Measurements from ENCODE around the gene TRIM15. TPM values are rescaled to one million over a fixed set of nuclear protein-coding genes. Genes with fewer than 3 reads are reported as not detected.

Gene TRIM15
- total and polyA plus RNA-seq, 9 of the 15 experiments (the other 6 are each of a cell fraction or from before 2014, with no cell fraction given), result 0.06 to 2.6 (median 0.83) TPM

- Histone ChIP-seq H4K20me1 (replicated peaks; ENCODE audit: control insufficient read depth, insufficient read depth, low read length) (no peaks in the 10 kb centered on the region), H3K27ac (ENCODE audit: extremely low read depth, low read depth, low read length) (no peak overlapping the region), H2AFZ (ENCODE audit: low read depth, low read length) (no peak overlapping the region), H3K79me2 (ENCODE audit: control insufficient read depth, insufficient read depth, low read length) (no peaks in the 10 kb centered on the region), H3K36me3 (ENCODE audit: control insufficient read depth, insufficient read depth, low read length) (no peaks in the 10 kb centered on the region), H3K9me3 (replicated peaks; ENCODE audit: control insufficient read depth, insufficient read depth, low read depth, low read length) (no peaks in the 10 kb centered on the region), H3K9ac (ENCODE audit: insufficient read depth in 1 of 2, low read depth in 2 of 2, low read length in 2 of 2) (no peak overlapping the region), H3K4me3 (no peak overlapping the region), H3K4me2 (ENCODE audit: insufficient read depth, low read length) (no peak overlapping the region), H3K27me3 (ENCODE audit: control insufficient read depth in 2 of 2, insufficient read depth in 2 of 2, low read length in 2 of 2) (peaks cover 2 to 32% of the 10 kb centered on the region in 2 experiments; a peak in 3 of 5 replicates), H3K9me1 (ENCODE audit: control insufficient read depth, insufficient read depth, low read length) (no peaks in the 10 kb centered on the region), H3K4me1 (replicated peaks in 1 of 2; ENCODE audit: control insufficient read depth in 2 of 2, insufficient read depth in 2 of 2, low read length in 2 of 2) (peaks cover 7 to 14% of the 10 kb centered on the region in 2 experiments; a peak in 3 of 5 replicates)
- no peak for DNase-seq (ENCODE audit: extremely low read depth in 1 of 4, low spot score in 3 of 4)
- ChIA-PET CTCF (ENCODE audit: low intra/inter-chr PET ratio) (interaction anchor here (0.7 kb wide), 1 partner anchor 17 kb away, joined by 5 read pairs; no protein-coding TSS in a partner anchor), POLR2A (interaction anchor here (0.7 kb wide), 1 partner anchor 62 kb away, joined by 3 read pairs; no protein-coding TSS in a partner anchor)
- intact Hi-C loops (cut with micrococcal nuclease) (no loop called here), in situ Hi-C loops (cut with MboI) (no loop called here)
- no peak for TF ChIP-seq ELF2 (CRISPR knock-in tag; IDR thresholded peaks at IDR 0.05)
- TF ChIP-seq SREBF2 (CRISPR knock-in tag; IDR thresholded peaks at IDR 0.05), result no peak
- no peak for TF ChIP-seq EGR1 (conservative IDR thresholded peaks at IDR 0.05)
- TF ChIP-seq, protein P1, sequence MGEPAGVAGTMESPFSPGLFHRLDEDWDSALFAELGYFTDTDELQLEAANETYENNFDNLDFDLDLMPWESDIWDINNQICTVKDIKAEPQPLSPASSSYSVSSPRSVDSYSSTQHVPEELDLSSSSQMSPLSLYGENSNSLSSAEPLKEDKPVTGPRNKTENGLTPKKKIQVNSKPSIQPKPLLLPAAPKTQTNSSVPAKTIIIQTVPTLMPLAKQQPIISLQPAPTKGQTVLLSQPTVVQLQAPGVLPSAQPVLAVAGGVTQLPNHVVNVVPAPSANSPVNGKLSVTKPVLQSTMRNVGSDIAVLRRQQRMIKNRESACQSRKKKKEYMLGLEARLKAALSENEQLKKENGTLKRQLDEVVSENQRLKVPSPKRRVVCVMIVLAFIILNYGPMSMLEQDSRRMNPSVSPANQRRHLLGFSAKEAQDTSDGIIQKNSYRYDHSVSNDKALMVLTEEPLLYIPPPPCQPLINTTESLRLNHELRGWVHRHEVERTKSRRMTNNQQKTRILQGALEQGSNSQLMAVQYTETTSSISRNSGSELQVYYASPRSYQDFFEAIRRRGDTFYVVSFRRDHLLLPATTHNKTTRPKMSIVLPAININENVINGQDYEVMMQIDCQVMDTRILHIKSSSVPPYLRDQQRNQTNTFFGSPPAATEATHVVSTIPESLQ (CRISPR knock-in tag; IDR thresholded peaks at IDR 0.05), result no peak
- no peak for TF ChIP-seq CBFB (CRISPR knock-in tag; IDR thresholded peaks at IDR 0.05)
- no peak for TF ChIP-seq SRSF3 (IDR thresholded peaks at IDR 0.05; ENCODE audit: insufficient read depth, low read length)
- no peak for TF ChIP-seq MAFF (IDR thresholded peaks at IDR 0.05; ENCODE audit: low read length)
- no peak for TF ChIP-seq ESRRA (IDR thresholded peaks at IDR 0.05; ENCODE audit: borderline replicate concordance, low read depth)
- no peak for TF ChIP-seq ZKSCAN3 (CRISPR knock-in tag; IDR thresholded peaks at IDR 0.05)
- no peak for TF ChIP-seq RFX1 (IDR thresholded peaks at IDR 0.05)
- TF ChIP-seq SIX5 (IDR thresholded peaks at IDR 0.05; ENCODE audit: borderline replicate concordance in 1 of 2, insufficient read depth in 1 of 2, low read depth in 1 of 2, low read length in 2 of 2), result no peak
- TF ChIP-seq MCM7 (IDR thresholded peaks at IDR 0.05), result no peak
- TF ChIP-seq MEF2D (tag; conservative IDR thresholded peaks at IDR 0.05; ENCODE audit: low read depth), result no peak
- no peak for TF ChIP-seq ELK3 (CRISPR knock-in tag; IDR thresholded peaks at IDR 0.05)
- no peak for TF ChIP-seq SMAD1 (IDR thresholded peaks at IDR 0.05; ENCODE audit: low read depth, low read length, partially characterized antibody)
- TF ChIP-seq FIP1L1 (IDR thresholded peaks at IDR 0.05; ENCODE audit: low read depth, low read length, poor library complexity, severe bottlenecking), result no peak
- TF ChIP-seq PRMT5 (CRISPR knock-in tag; IDR thresholded peaks at IDR 0.05), result no peak
- no peak for TF ChIP-seq EP400 (IDR thresholded peaks at IDR 0.05)
- no peak for TF ChIP-seq ZNF263 (CRISPR knock-in tag; IDR thresholded peaks at IDR 0.05; ENCODE audit: borderline replicate concordance)
- TF ChIP-seq, protein P2, sequence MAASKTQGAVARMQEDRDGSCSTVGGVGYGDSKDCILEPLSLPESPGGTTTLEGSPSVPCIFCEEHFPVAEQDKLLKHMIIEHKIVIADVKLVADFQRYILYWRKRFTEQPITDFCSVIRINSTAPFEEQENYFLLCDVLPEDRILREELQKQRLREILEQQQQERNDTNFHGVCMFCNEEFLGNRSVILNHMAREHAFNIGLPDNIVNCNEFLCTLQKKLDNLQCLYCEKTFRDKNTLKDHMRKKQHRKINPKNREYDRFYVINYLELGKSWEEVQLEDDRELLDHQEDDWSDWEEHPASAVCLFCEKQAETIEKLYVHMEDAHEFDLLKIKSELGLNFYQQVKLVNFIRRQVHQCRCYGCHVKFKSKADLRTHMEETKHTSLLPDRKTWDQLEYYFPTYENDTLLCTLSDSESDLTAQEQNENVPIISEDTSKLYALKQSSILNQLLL (CRISPR knock-in tag; IDR thresholded peaks at IDR 0.05; ENCODE audit: borderline replicate concordance), result no peak
- FAIRE-seq, result no peak
- no TSS peak for BruUV-seq (replicated peaks)
- no peak for ATAC-seq
These were observed 5.8 kb upstream of the TRIM15 start for GRCh38 chr6:30157581-30157980.

Data from K562 (cell line).